ENCODE measurements around the gene NR1H3. TPM values are rescaled to one million over a fixed set of nuclear protein-coding genes. Genes with fewer than 3 reads are reported as not detected.
"Not testable (repeated sequence)": the region's sequence is repeated elsewhere in the genome, so short reads cannot be mapped to it uniquely, and the experiment has no call there.

NR1H3 gene
- total RNA-seq = 10 to 100 TPM; 61.5 to 82.9 (median 67.3) TPM
- long read RNA-seq, transcript NR1H3-211 (10 exons, 1,637 nt) = major isoform, 5 of 22 reads
- long read RNA-seq, partial matches to known transcripts = 8 of 22 reads
- long read RNA-seq, other reads (novel, unspliced or antisense) = 7 of 22 reads

DNA sequence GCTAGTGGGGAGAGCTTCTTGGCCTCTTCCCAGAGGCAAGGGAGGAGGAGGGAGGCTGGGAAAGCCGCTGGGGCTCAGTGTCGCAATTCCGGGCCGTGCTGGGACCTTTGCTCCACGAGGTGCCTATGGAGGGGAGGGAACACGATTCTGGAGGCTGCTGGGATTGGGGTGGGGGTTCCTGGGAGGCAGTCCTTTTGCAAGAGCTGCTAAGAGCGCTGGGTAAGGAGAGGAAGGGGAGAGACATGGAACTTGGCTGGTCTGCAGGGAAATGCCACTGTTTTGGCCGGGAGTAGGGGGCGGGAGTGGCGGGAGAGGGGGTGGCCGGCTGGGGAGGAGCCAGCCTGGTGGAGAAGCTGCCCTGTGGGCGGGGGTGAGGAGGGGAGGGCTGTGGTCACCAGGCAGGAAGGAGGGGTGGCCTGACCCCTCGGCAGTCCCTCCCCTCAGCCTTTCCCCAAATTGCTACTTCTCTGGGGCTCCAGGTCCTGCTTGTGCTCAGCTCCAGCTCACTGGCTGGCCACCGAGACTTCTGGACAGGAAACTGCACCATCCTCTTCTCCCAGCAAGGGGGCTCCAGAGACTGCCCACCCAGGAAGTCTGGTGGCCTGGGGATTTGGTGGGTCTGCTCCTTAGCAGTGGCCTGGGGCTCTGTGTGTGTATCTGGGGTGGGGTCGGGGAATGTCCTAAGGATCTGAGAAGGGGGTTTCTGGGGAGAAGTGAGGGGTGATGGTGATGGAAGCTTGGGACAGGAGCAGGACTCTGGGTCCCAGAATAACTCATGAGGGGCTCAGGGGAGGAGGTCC, at the start of gene NR1H3:
NR1H3 (plus strand) TSS at position 480 of the 800 bp plus-strand sequence. CDS start 1,221 bp downstream, outside the sequence.
- peak within 1 kb of the TSS; percentile 50 to 84 (median 71) for H3K27ac ChIP-seq
- H3K9me3 ChIP-seq = no peaks in the 10 kb centered on the region
- H3K36me3 ChIP-seq = peaks cover 0 to 11% (median 3%) of the 10 kb centered on the region in 4 donors
- peak; percentile 76 to 86 (median 81) for ATAC-seq
- peaks cover 0 to 55% (median 24%) of the 10 kb centered on the region in 4 donors for H3K4me1 ChIP-seq
- peak; percentile 45 for TF ChIP-seq POLR2A (IDR thresholded peaks at IDR 0.05)
- TF ChIP-seq, protein P1, sequence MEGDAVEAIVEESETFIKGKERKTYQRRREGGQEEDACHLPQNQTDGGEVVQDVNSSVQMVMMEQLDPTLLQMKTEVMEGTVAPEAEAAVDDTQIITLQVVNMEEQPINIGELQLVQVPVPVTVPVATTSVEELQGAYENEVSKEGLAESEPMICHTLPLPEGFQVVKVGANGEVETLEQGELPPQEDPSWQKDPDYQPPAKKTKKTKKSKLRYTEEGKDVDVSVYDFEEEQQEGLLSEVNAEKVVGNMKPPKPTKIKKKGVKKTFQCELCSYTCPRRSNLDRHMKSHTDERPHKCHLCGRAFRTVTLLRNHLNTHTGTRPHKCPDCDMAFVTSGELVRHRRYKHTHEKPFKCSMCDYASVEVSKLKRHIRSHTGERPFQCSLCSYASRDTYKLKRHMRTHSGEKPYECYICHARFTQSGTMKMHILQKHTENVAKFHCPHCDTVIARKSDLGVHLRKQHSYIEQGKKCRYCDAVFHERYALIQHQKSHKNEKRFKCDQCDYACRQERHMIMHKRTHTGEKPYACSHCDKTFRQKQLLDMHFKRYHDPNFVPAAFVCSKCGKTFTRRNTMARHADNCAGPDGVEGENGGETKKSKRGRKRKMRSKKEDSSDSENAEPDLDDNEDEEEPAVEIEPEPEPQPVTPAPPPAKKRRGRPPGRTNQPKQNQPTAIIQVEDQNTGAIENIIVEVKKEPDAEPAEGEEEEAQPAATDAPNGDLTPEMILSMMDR (IDR thresholded peaks at IDR 0.05) = peak; percentile 36 to 57 (median 42)
- intact Hi-C loops (cut with DNase I) = no loop called here
- DNase-seq = peak; percentile 88 to 95 (median 92)
- peak within 1 kb of the TSS; percentile 47 to 73 (median 59) for H3K4me3 ChIP-seq
- H3K27me3 ChIP-seq = no peaks in the 10 kb centered on the region
- 14% methylated on average over 9 of the region's 15 CpGs for WGBS (ENCODE audit: insufficient coverage, low coverage, low lambda C conversion rate, missing lambda C conversion rate)

DNA sequence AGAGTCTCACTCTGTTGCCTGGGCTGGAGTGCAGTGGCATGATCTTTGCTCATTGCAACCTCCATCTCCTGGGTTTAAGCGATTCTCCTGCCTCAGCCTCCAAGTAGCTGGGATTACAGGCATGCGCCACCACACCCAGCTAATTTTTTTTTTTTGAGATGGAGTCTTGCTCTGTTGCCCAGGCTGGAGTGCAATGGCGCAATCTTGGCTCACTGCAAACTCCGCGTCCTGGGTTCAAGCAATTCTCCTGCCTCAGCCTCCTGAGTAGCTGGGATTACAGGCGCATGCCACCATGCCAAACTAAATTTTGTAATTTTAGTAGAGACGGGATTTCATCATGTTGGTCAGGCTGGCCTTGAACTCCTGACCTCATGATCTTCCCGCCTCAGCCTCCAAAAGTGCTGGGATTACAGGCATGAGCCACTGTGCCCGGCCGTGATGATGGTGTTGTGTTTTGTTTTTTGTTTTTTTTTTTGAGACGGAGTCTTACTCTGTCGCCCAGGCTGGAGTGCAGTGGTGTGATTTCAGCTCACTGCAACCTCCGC, 49.7 kb upstream of the NR1H3 start:
- 49% methylated on average over 9 of the region's 13 CpGs for WGBS (ENCODE audit: insufficient coverage, low coverage, low lambda C conversion rate, missing lambda C conversion rate)
- H3K36me3 ChIP-seq, H3K4me3 ChIP-seq, H3K27ac ChIP-seq, H3K4me1 ChIP-seq, DNase-seq, H3K9me3 ChIP-seq, H3K27me3 ChIP-seq: not testable (repeated sequence)
- intact Hi-C loops (cut with DNase I) = loop anchor here in 1 of 2 donors (10.0 kb wide), 1 partner anchor 63 kb away; no protein-coding TSS in a partner anchor
- ATAC-seq = peak in 1 of 4 donors; percentile 39

DNA sequence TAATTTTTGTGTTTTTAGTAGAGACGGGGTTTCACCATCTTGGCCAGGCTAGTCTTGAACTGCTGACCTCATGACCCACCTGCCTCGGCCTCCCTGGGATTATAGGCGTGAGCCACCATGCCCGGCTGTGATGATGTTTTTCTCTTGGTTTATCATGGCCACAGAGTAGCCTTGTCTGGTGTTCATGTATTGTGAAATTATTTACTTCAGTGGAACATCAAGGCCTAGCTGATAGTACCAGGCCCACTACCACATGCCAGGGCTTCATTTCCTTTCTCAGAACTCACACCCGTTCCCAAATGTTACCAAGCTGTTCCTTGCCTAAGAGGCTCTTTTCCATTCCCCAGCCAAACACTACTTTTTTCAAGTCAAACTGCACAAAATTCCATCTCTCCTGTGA, 49.2 kb upstream of the NR1H3 start:
- ATAC-seq (peak; percentile 66 to 86 (median 72)), DNase-seq (no peak)
- TF ChIP-seq, protein P1 (IDR thresholded peaks at IDR 0.05) = no peak
- no peak for TF ChIP-seq POLR2A (IDR thresholded peaks at IDR 0.05)
- WGBS (ENCODE audit: insufficient coverage, low coverage, low lambda C conversion rate, missing lambda C conversion rate) = 60% methylated on average over 3 of the region's 5 CpGs
- Histone ChIP-seq H3K27ac (no peak overlapping the region), H3K4me1 (peaks cover 0 to 8% (median 0%) of the 10 kb centered on the region in 4 donors), H3K9me3 (no peaks in the 10 kb centered on the region), H3K4me3 (no peak overlapping the region), H3K36me3 (no peaks in the 10 kb centered on the region), H3K27me3 (no peaks in the 10 kb centered on the region)
- intact Hi-C loops (cut with DNase I) = loop anchor here in 1 of 2 donors (10.0 kb wide), 1 partner anchor 64 kb away; no protein-coding TSS in a partner anchor

DNA sequence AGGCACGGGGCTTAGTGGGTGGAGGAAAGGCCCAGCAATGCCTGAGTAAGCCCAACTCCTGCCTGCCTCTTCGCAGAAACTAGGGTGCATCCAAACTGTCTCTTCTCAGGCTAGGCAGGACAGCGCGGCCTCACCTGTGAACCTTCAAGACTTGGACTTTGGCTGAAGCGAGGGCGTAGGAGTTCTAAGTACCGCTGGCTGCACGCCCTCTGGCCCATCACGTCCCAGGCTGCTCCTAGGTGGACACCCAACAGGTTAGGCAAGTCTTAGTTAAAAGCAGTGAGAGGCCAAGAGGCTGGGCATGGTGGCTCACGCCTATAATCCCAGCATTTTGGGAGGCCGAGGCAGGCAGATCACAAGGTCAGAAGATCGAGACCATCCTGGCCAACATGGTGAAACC, 44.9 kb upstream of the NR1H3 start:
- no peak for ATAC-seq
- Histone ChIP-seq H3K36me3 (no peaks in the 10 kb centered on the region), H3K27ac (no peak overlapping the region), H3K4me3 (no peak overlapping the region), H3K27me3 (no peaks in the 10 kb centered on the region), H3K9me3 (no peaks in the 10 kb centered on the region), H3K4me1 (peaks cover 0 to 25% (median 6%) of the 10 kb centered on the region in 4 donors)
- TF ChIP-seq, protein P1 (IDR thresholded peaks at IDR 0.05) = no peak
- no peak for TF ChIP-seq POLR2A (IDR thresholded peaks at IDR 0.05)
- intact Hi-C loops (cut with DNase I) = no loop called here
- 58% methylated on average over 4 of the region's 12 CpGs for WGBS (ENCODE audit: insufficient coverage, low coverage, low lambda C conversion rate, missing lambda C conversion rate)
- DNase-seq = peak in 1 of 3 donors; percentile 67

Data from right lobe of liver (tissue), 6 donors.